H1 (cell line): Measurements from ENCODE around the gene CNOT10. TPM values are rescaled to one million over a fixed set of nuclear protein-coding genes. Genes with fewer than 3 reads are reported as not detected.
A peak's percentile ranks its signal among the peaks of the same experiment; 100 is the strongest.

Source experiments
- polyA plus RNA-seq, 7 experiments: library from polyadenylated mRNA; depleted of rRNA in 3 of 7; stranded (reverse) in 5 of 7; unstranded in 2 of 7; fragments of >200 nt in 5 of 7; fragments of 200-250 nt in 2 of 7; gene quantifications; 1 replicate in 5 of 7; 2 replicates in 1 of 7; 4 replicates in 1 of 7; pipeline versions ENCODE4 v1.2.1 to v1.2.3, GENCODE V29; 2011 to 2013; ENCODE audit warnings: missing spikeins in 2 of 7, mixed read lengths in 2 of 7
- total RNA-seq: library from RNA; stranded (reverse); fragmentation: NEBNext Ultra II Directional; extraction: Animal tissue kit (Norgen Biotek cat#: 25700); gene quantifications from 2 replicates; pipeline ENCODE4 v1.2.1, GENCODE V29; 2021
- TF ChIP-seq, protein P1 (sequence below), 3 experiments: IDR thresholded peaks; 1 replicate in 2 of 3; 2 replicates in 1 of 3; pipeline versions ENCODE4 v1.5.1 to v1.6.1; 2011; ENCODE audit warnings: low read length in 3 of 3, mild to moderate bottlenecking in 3 of 3, inconsistent platforms in 2 of 3, low read depth in 1 of 3, moderate library complexity in 1 of 3; ENCODE audit not compliant: insufficient read depth in 1 of 3; ENCODE audit errors: control extremely low read depth in 1 of 3

CNOT10 gene
- total and polyA plus RNA-seq, 2 of the 8 experiments (the other 6 are each of a cell fraction or from before 2014, with no cell fraction given): 39.9 to 55.9 TPM

DNA sequence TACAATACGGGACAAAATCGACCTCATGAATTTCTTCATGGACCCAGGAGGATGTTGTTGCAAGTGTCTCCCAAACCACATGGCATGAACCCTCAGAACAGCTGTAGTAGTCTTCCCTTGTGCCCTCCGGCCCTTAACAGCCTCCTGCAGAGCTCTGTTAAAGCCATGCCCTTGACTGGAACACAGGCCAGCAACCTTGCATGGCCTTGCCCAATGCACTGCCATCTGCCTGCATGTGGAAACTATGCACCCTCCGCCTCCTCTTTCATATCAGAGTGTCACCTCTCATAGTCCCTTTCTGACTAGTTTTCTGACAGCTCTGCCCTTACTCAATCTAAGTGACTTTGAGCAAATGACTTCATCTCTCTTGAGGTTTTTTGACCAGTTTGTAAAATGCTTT lies 93.4 kb downstream of the CNOT10 start (continued):
- TF ChIP-seq, protein P1, sequence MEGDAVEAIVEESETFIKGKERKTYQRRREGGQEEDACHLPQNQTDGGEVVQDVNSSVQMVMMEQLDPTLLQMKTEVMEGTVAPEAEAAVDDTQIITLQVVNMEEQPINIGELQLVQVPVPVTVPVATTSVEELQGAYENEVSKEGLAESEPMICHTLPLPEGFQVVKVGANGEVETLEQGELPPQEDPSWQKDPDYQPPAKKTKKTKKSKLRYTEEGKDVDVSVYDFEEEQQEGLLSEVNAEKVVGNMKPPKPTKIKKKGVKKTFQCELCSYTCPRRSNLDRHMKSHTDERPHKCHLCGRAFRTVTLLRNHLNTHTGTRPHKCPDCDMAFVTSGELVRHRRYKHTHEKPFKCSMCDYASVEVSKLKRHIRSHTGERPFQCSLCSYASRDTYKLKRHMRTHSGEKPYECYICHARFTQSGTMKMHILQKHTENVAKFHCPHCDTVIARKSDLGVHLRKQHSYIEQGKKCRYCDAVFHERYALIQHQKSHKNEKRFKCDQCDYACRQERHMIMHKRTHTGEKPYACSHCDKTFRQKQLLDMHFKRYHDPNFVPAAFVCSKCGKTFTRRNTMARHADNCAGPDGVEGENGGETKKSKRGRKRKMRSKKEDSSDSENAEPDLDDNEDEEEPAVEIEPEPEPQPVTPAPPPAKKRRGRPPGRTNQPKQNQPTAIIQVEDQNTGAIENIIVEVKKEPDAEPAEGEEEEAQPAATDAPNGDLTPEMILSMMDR (IDR thresholded peaks at IDR 0.05; ENCODE audit: control extremely low read depth in 1 of 3, insufficient read depth in 1 of 3, low read depth in 1 of 3, low read length in 3 of 3): peak; percentile 10 to 23 (median 14); a peak in 2 of 4 replicates
